ENCODE data around the gene NAV1.

DNA sequence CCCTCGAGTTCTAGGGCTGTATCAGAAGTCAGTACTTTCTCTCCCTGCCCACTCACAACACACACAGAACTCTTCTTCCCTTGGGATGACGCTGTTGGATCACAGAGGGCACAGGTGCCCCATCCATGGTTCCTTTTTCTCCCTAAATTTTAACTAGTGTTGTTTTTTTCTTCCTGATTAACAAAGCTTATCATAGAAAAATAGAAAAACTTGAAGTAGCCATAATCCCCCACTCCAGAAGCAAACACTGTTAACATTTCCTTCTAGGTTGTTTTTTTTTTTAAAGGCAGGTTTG is 27.5 kb downstream of the NAV1 start:
- TF ChIP-seq, protein P1, sequence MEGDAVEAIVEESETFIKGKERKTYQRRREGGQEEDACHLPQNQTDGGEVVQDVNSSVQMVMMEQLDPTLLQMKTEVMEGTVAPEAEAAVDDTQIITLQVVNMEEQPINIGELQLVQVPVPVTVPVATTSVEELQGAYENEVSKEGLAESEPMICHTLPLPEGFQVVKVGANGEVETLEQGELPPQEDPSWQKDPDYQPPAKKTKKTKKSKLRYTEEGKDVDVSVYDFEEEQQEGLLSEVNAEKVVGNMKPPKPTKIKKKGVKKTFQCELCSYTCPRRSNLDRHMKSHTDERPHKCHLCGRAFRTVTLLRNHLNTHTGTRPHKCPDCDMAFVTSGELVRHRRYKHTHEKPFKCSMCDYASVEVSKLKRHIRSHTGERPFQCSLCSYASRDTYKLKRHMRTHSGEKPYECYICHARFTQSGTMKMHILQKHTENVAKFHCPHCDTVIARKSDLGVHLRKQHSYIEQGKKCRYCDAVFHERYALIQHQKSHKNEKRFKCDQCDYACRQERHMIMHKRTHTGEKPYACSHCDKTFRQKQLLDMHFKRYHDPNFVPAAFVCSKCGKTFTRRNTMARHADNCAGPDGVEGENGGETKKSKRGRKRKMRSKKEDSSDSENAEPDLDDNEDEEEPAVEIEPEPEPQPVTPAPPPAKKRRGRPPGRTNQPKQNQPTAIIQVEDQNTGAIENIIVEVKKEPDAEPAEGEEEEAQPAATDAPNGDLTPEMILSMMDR (conservative IDR thresholded peaks at IDR 0.05; ENCODE audit: low read depth in 2 of 2), result no peak
- no peak for TF ChIP-seq EZH2 (IDR thresholded peaks at IDR 0.05; ENCODE audit: low read depth, unreplicated experiment)
- TF ChIP-seq ZNF114 (CRISPR knock-in tag; IDR thresholded peaks at IDR 0.05), result no peak
